ENCODE data around the gene SH3GLB1. TPM values are rescaled to one million over a fixed set of nuclear protein-coding genes. Genes with fewer than 3 reads are reported as not detected.

The SH3GLB1 gene
- total and polyA plus RNA-seq, 9 of the 15 experiments (the other 6 are each of a cell fraction or from before 2014, with no cell fraction given) = 8.6 to 34.2 (median 24.2) TPM

DNA sequence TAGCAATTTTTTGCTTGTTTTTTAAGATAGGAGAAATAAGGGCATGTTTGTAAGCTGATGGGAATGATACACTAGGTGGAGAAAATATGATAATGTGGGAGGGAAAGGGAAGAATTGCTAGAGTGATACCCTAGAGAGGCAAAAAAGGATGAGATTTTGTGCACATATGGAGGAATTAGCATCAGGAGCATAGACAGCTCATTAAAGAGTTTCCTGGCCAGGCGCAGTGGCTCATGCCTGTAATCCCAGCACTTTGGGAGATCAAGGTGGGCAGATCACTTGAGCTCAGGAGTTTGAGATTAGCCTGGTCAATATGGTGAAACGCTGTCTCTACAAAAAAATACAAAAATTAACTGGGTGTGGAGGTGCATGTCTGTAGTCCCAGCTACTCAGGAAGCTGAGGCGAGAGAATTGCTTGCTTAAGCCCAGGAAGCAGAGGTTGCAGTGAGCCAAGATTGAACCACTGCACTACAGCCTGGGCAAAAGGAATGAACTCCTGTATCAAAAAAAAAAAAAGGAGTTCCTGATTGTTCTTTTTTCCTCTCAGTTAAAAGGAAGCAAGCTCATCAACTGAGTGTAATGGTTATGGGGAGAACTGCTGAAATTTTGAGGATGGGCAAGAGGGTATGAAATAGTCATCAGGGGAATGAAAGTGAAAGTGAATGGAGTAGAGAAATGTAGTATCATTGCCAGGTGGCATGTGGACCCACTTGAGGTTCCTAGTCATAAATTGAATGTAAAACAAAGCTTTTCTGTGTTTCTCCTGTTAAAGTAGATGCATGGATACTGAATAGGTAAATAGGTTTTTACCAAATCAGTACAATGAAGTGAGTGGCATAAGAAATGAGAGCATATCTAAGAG, 35.5 kb downstream of the SH3GLB1 start:
- H3K27me3 ChIP-seq (ENCODE audit: control insufficient read depth in 2 of 2, insufficient read depth in 2 of 2, low read length in 2 of 2) = no peaks in the 10 kb centered on the region
- no peak overlapping the region for H3K4me2 ChIP-seq (ENCODE audit: insufficient read depth, low read length)
- H3K36me3 ChIP-seq (ENCODE audit: control insufficient read depth, insufficient read depth, low read length) = peaks cover 55% of the 10 kb centered on the region
- in situ Hi-C loops (cut with MboI) (no loop called here), intact Hi-C loops (cut with micrococcal nuclease) (loop anchor here (2.0 to 10.0 kb wide), 3 partner anchors 35 to 358 kb away; partner anchors contain the start of gene SH3GLB1)
- ATAC-seq (no peak), DNase-seq (ENCODE audit: extremely low read depth in 1 of 4, low spot score in 3 of 4) (no peak), FAIRE-seq (no peak)
- H3K4me3 ChIP-seq = no peak overlapping the region
- POLR2A ChIA-PET = interaction anchor here (1.0 kb wide), 1 partner anchor 10 kb away, joined by 3 read pairs; no protein-coding TSS in a partner anchor
- no peak overlapping the region for H3K9ac ChIP-seq (ENCODE audit: insufficient read depth in 1 of 2, low read depth in 2 of 2, low read length in 2 of 2)
- no peak overlapping the region for H3K27ac ChIP-seq (ENCODE audit: extremely low read depth, low read depth, low read length)
- no peak overlapping the region for H2AFZ ChIP-seq (ENCODE audit: low read depth, low read length)
- H3K9me3 ChIP-seq (replicated peaks; ENCODE audit: control insufficient read depth, insufficient read depth, low read depth, low read length) = no peaks in the 10 kb centered on the region
- no peaks in the 10 kb centered on the region for H4K20me1 ChIP-seq (replicated peaks; ENCODE audit: control insufficient read depth, insufficient read depth, low read length)
- CTCF ChIA-PET (ENCODE audit: low intra/inter-chr PET ratio) = no interaction called here
- H3K79me2 ChIP-seq (ENCODE audit: control insufficient read depth, insufficient read depth, low read length) = no peaks in the 10 kb centered on the region
- 75% methylated on average over 3 of the region's 3 CpGs for WGBS (ENCODE audit: insufficient coverage, low coverage, missing lambda C conversion rate)
- H3K4me1 ChIP-seq (replicated peaks in 1 of 2; ENCODE audit: control insufficient read depth in 2 of 2, insufficient read depth in 2 of 2, low read length in 2 of 2) = no peaks in the 10 kb centered on the region
- no peaks in the 10 kb centered on the region for H3K9me1 ChIP-seq (ENCODE audit: control insufficient read depth, insufficient read depth, low read length)
- no TSS peak for BruUV-seq (replicated peaks)
- no peak for TF ChIP-seq FOXA1 (IDR thresholded peaks at IDR 0.05; ENCODE audit: borderline replicate concordance)
- no peak for TF ChIP-seq ZNF121 (CRISPR knock-in tag; conservative IDR thresholded peaks at IDR 0.05)

DNA sequence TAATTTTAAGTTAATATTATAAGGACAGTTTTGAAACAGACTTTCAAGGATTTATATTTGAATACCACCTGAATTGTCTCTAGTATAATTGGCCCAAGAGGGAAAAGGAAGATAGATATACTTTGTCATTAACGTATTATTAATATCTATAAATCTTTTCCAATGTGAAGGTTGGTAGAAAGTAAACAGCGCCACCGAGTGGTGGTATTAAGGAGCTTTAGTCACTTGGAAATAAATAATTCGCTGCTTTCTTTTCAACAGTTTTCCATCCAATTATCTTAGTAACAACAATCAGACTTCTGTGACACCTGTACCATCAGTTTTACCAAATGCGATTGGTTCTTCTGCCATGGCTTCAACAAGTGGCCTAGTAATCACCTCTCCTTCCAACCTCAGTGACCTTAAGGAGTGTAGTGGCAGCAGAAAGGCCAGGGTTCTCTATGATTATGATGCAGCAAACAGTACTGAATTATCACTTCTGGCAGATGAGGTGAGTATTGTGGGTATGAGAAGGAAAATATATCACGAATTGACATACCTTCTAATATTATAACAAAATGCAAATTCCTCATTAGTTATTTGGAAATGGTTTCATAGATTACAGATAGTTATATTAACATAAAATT, 37.7 kb downstream of the SH3GLB1 start:
- POLR2A ChIA-PET = interaction anchor here (1.0 kb wide), 1 partner anchor 17 kb away, joined by 3 read pairs; no protein-coding TSS in a partner anchor
- in situ Hi-C loops (cut with MboI) = no loop called here
- no peak for TF ChIP-seq NCOA1 (IDR thresholded peaks at IDR 0.05; ENCODE audit: low read depth)
- TF ChIP-seq, protein P1, sequence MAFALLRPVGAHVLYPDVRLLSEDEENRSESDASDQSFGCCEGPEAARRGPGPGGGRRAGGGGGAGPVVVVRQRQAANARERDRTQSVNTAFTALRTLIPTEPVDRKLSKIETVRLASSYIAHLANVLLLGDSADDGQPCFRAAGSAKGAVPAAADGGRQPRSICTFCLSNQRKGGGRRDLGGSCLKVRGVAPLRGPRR (CRISPR knock-in tag; IDR thresholded peaks at IDR 0.05) = no peak
- no peak for TF ChIP-seq SMARCA4 (IDR thresholded peaks at IDR 0.05)
- TF ChIP-seq ZBTB49 (CRISPR knock-in tag; IDR thresholded peaks at IDR 0.05; ENCODE audit: borderline replicate concordance) = no peak
- TF ChIP-seq BCOR (IDR thresholded peaks at IDR 0.05) = no peak
- TF ChIP-seq ZNF347 (CRISPR knock-in tag; IDR thresholded peaks at IDR 0.05; ENCODE audit: low read depth) = no peak
- peak; percentile 58 to 64 for TF ChIP-seq RAD21 (CRISPR knock-in tag; conservative IDR thresholded peaks at IDR 0.05 in 1 of 2, IDR thresholded peaks at IDR 0.05 in 1 of 2)
- TF ChIP-seq CC2D1A (IDR thresholded peaks at IDR 0.05) = no peak
- no peak for TF ChIP-seq ZNF263 (CRISPR knock-in tag; IDR thresholded peaks at IDR 0.05; ENCODE audit: borderline replicate concordance)
- no peak for TF ChIP-seq SMAD3 (CRISPR knock-in tag; conservative IDR thresholded peaks at IDR 0.05)

More for the DNA sequence above, 37.7 kb downstream of the SH3GLB1 start:
- H2AFZ ChIP-seq (ENCODE audit: low read depth, low read length) = no peak overlapping the region
- intact Hi-C loops (cut with micrococcal nuclease) = loop anchor here (2.0 to 10.0 kb wide), 5 partner anchors 37 to 360 kb away; partner anchors contain the start of gene SH3GLB1
- no peak for FAIRE-seq
- CTCF ChIA-PET (ENCODE audit: low intra/inter-chr PET ratio) = interaction anchor here (0.6 to 1.8 kb wide), 4 partner anchors 227 to 268 kb away, joined by 3 to 6 read pairs (median 4); no protein-coding TSS in a partner anchor
- peaks cover 35% of the 10 kb centered on the region; the same call in 2 of the 3 replicates for H3K36me3 ChIP-seq (ENCODE audit: control insufficient read depth, insufficient read depth, low read length)
- peak; percentile 23 to 57 (median 33) for DNase-seq (ENCODE audit: extremely low read depth in 1 of 4, low spot score in 3 of 4)
- peak; percentile 44; the same call in 2 of the 3 replicates for ATAC-seq
- no peaks in the 10 kb centered on the region for H3K79me2 ChIP-seq (ENCODE audit: control insufficient read depth, insufficient read depth, low read length)
- H3K9ac ChIP-seq (ENCODE audit: insufficient read depth in 1 of 2, low read depth in 2 of 2, low read length in 2 of 2) = no peak overlapping the region
- H3K27ac ChIP-seq (ENCODE audit: extremely low read depth, low read depth, low read length) = no peak overlapping the region
- no peaks in the 10 kb centered on the region for H3K9me1 ChIP-seq (ENCODE audit: control insufficient read depth, insufficient read depth, low read length)
- no peaks in the 10 kb centered on the region for H4K20me1 ChIP-seq (replicated peaks; ENCODE audit: control insufficient read depth, insufficient read depth, low read length)
- no peak overlapping the region for H3K4me3 ChIP-seq
- H3K9me3 ChIP-seq (replicated peaks; ENCODE audit: control insufficient read depth, insufficient read depth, low read depth, low read length) = no peaks in the 10 kb centered on the region
- H3K27me3 ChIP-seq (ENCODE audit: control insufficient read depth in 2 of 2, insufficient read depth in 2 of 2, low read length in 2 of 2) = no peaks in the 10 kb centered on the region
- BruUV-seq (replicated peaks) = no TSS peak
- WGBS (ENCODE audit: insufficient coverage, low coverage, missing lambda C conversion rate) = 12% methylated on average over 6 of the region's 6 CpGs
- no peak overlapping the region for H3K4me2 ChIP-seq (ENCODE audit: insufficient read depth, low read length)
- no peaks in the 10 kb centered on the region for H3K4me1 ChIP-seq (replicated peaks in 1 of 2; ENCODE audit: control insufficient read depth in 2 of 2, insufficient read depth in 2 of 2, low read length in 2 of 2)

Measured in K562 (cell line).